CD4-positive, alpha-beta T cell (primary cell): ENCODE data around the gene FAM47C. TPM values are rescaled to one million over a fixed set of nuclear protein-coding genes. Genes with fewer than 3 reads are reported as not detected.
"Not testable (repeated sequence)": the region's sequence is repeated elsewhere in the genome, so short reads cannot be mapped to it uniquely, and the experiment has no call there.

Experiments used
- ATAC-seq: fragments of 200-7000 bp; cut with Tn5 transposase; one replicate; pipeline ENCODE4 v1.10.0; 2022; ENCODE audit warnings: mild to moderate bottlenecking; ENCODE audit not compliant: poor library complexity
- CTCF ChIA-PET: fragments of 350-600 bp; sonication (Branson Sonifier 250); formaldehyde crosslinking; loops from one replicate; lab custom pipeline; 2021; ENCODE audit warnings: antibody characterized with exemption, inconsistent platforms; lab: Charles Lee
- POLR2A ChIA-PET: fragments of 350-600 bp; sonication (Branson Sonifier 250); formaldehyde crosslinking; loops from one replicate; lab custom pipeline; 2021; ENCODE audit warnings: antibody characterized with exemption, inconsistent platforms; lab: Charles Lee
- DNase-seq, 14 experiments: peaks; one replicate each; pipeline ENCODE4 v3.0.0-alpha.2; 2013 to 2020; ENCODE audit warnings: mixed read lengths in 2 of 14
- H3K27ac ChIP-seq, 2 donors: one replicate each; pipeline versions ENCODE4 v1.5.1 to v1.7.0; 2013; ENCODE audit warnings: low read length in 2 of 2, low read depth in 1 of 2, mild to moderate bottlenecking in 1 of 2
- H3K27me3 ChIP-seq, 2 experiments: 1 replicate in 1 of 2; 2 replicates in 1 of 2; pipeline versions ENCODE4 v1.6.1 to v1.7.0; 2013; ENCODE audit warnings: low read length in 2 of 2, control low read depth in 1 of 2, mild to moderate bottlenecking in 1 of 2, moderate library complexity in 1 of 2; ENCODE audit not compliant: insufficient read depth in 2 of 2, control insufficient read depth in 1 of 2
- H3K36me3 ChIP-seq: one replicate; pipeline ENCODE4 v1.6.1; 2013; ENCODE audit warnings: low read length, control low read depth; ENCODE audit not compliant: insufficient read depth
- H3K4me1 ChIP-seq: one replicate; pipeline ENCODE4 v1.6.1; 2013; ENCODE audit warnings: low read length, control low read depth; ENCODE audit not compliant: insufficient read depth
- H3K4me3 ChIP-seq: one replicate; pipeline ENCODE4 v1.5.1; 2013; ENCODE audit warnings: mild to moderate bottlenecking, low read length, moderate library complexity
- H3K9me3 ChIP-seq, 2 experiments: 1 replicate in 1 of 2; 2 replicates in 1 of 2; pipeline versions ENCODE4 v1.6.1 to v1.7.0; 2013; ENCODE audit warnings: low read length in 2 of 2, mild to moderate bottlenecking in 2 of 2, control low read depth in 1 of 2, moderate library complexity in 1 of 2; ENCODE audit not compliant: control insufficient read depth in 1 of 2, insufficient read depth in 1 of 2
- H3K27ac Mint-ChIP-seq: one replicate; pipeline ENCODE4 v1.8.0; 2020; ENCODE audit warnings: mixed read lengths
- H3K27me3 Mint-ChIP-seq: one replicate; pipeline ENCODE4 v1.8.0; 2021; ENCODE audit warnings: mixed read lengths
- H3K36me3 Mint-ChIP-seq: one replicate; pipeline ENCODE4 v1.8.0; 2021; ENCODE audit warnings: low read depth, mixed read lengths
- H3K4me1 Mint-ChIP-seq: one replicate; pipeline ENCODE4 v1.8.0; 2021; ENCODE audit warnings: low read depth, mixed read lengths
- H3K4me3 Mint-ChIP-seq: one replicate; pipeline ENCODE4 v1.8.0; 2020; ENCODE audit warnings: mild to moderate bottlenecking, mixed read lengths
- H3K9me3 Mint-ChIP-seq: one replicate; pipeline ENCODE4 v1.8.0; 2020; ENCODE audit warnings: mixed read lengths
- intact Hi-C, 2 experiments: fragments of 100-400 bp; cut with DNase I in 1 of 2; cut with micrococcal nuclease in 1 of 2; formaldehyde crosslinking; loops; one replicate each; pipeline versions ENCODE4 v1.15.1 to v1.9.0; 2023 to 2025; cut with DNase I, micrococcal nuclease
- total RNA-seq, 174 experiments: library from RNA in 2 of 174; stranded (reverse) in 2 of 174; gene quantifications; one replicate each; pipeline ENCODE4 v1.2.3 and lab custom pipeline; 2021 to 2026
- TF ChIP-seq, protein P1 (sequence below): fragments of 200-600 bp; IDR thresholded peaks from one replicate; pipeline ENCODE4 v1.8.0; 2022; ENCODE audit warnings: antibody characterized with exemption, mild to moderate bottlenecking

Gene FAM47C
- total RNA-seq, 2 experiments from 2014 or later, result not detected

DNA sequence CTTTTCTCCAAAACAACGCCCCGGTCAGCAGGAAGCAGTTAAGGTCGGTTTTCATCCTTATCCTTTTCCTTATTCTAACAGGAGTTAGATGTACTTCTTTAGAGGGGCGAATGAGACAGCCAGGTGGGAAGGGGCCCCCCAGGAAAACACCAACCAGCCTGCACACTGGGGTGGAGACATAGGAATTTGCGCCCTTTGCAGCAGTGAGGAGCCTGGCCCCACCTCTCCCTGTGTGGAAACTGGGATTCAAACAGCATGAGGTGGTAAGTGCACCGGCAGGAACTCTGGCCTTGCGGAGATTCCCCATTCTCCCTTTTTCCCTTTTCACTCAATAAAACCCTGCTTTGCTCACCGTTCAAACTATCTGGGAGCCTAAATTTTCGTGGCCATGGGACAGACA lies 8.0 kb upstream of the FAM47C start:
- no peak overlapping the region for H3K4me3 Mint-ChIP-seq
- ATAC-seq (no peak), DNase-seq (no peak)
- H3K4me3 ChIP-seq, result no peak overlapping the region
- no peaks in the 10 kb centered on the region for H3K4me1 Mint-ChIP-seq
- H3K9me3 ChIP-seq, result no peaks in the 10 kb centered on the region
- H3K36me3 ChIP-seq, result no peaks in the 10 kb centered on the region
- H3K9me3 Mint-ChIP-seq, result no peaks in the 10 kb centered on the region
- H3K27me3 Mint-ChIP-seq, result no peaks in the 10 kb centered on the region
- POLR2A ChIA-PET, result no interaction called here
- no peaks in the 10 kb centered on the region for H3K36me3 Mint-ChIP-seq
- H3K27me3 ChIP-seq, result no peaks in the 10 kb centered on the region
- no peaks in the 10 kb centered on the region for H3K4me1 ChIP-seq
- intact Hi-C loops, result no loop called here
- H3K27ac Mint-ChIP-seq, result no peak overlapping the region
- TF ChIP-seq, protein P1, sequence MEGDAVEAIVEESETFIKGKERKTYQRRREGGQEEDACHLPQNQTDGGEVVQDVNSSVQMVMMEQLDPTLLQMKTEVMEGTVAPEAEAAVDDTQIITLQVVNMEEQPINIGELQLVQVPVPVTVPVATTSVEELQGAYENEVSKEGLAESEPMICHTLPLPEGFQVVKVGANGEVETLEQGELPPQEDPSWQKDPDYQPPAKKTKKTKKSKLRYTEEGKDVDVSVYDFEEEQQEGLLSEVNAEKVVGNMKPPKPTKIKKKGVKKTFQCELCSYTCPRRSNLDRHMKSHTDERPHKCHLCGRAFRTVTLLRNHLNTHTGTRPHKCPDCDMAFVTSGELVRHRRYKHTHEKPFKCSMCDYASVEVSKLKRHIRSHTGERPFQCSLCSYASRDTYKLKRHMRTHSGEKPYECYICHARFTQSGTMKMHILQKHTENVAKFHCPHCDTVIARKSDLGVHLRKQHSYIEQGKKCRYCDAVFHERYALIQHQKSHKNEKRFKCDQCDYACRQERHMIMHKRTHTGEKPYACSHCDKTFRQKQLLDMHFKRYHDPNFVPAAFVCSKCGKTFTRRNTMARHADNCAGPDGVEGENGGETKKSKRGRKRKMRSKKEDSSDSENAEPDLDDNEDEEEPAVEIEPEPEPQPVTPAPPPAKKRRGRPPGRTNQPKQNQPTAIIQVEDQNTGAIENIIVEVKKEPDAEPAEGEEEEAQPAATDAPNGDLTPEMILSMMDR, result no peak
- CTCF ChIA-PET, result no interaction called here
- H3K27ac ChIP-seq, result no peak overlapping the region

DNA sequence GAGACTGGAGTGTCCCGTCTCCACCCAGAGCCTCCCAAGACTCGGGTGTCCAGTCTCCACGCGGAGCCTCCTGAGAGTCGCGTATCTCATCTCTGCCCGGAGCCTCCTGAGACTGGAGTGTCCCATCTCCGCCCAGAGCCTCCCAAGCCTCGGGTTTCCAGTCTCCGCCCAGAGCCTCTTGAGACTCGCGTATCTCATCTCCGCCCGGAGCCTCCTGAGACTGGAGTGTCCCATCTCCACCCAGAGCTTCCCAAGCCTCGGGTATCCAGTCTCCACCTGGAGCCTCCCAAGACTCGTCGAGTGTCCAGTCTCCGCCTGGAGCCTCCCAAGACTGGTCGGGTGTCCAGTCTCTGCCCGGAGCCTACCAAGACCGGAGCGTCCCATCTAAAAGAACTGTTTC lies 2.3 kb downstream of the FAM47C start:
- Mint-ChIP-seq H3K27me3 (no peaks in the 10 kb centered on the region), H3K9me3 (no peaks in the 10 kb centered on the region), H3K27ac (no peak overlapping the region), H3K4me3 (no peak overlapping the region), H3K36me3 (no peaks in the 10 kb centered on the region), H3K4me1 (no peaks in the 10 kb centered on the region)
- H3K4me1 ChIP-seq, result no peaks in the 10 kb centered on the region
- no peak overlapping the region for H3K4me3 ChIP-seq
- TF ChIP-seq, protein P1, result no peak
- POLR2A ChIA-PET, result no interaction called here
- DNase-seq (no peak), ATAC-seq (no peak)
- H3K9me3 ChIP-seq, result peaks cover 0 to 25% of the 10 kb centered on the region in 2 experiments
- CTCF ChIA-PET, result no interaction called here
- no peaks in the 10 kb centered on the region for H3K36me3 ChIP-seq
- no peak overlapping the region for H3K27ac ChIP-seq
- H3K27me3 ChIP-seq, result no peaks in the 10 kb centered on the region
- intact Hi-C loops, result no loop called here

DNA sequence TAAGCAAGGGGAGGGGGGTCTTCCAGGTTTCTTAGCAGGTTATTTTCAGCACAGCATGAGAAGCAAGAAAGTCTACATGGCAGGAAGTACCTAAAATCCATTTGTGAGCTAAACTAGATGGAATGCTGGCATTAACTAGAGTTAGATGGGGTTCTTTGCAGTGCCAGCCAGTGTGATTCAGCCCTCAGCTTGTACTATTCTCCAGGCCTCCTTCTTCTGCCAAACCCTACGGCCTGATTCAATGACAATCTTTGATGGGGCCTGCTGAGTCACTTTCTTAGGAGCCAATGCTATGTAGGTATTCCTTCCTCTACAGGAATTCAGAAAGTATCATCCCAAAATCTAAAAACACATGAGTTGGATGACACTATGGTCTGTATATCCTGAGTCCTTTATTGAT lies 26.1 kb downstream of the FAM47C start:
- H3K4me1 ChIP-seq, ATAC-seq, intact Hi-C loops, H3K27ac Mint-ChIP-seq, POLR2A ChIA-PET, H3K27me3 ChIP-seq, H3K36me3 ChIP-seq, H3K27me3 Mint-ChIP-seq, H3K9me3 Mint-ChIP-seq, H3K9me3 ChIP-seq, H3K36me3 Mint-ChIP-seq, H3K4me1 Mint-ChIP-seq, H3K4me3 ChIP-seq, H3K27ac ChIP-seq, DNase-seq, CTCF ChIA-PET, H3K4me3 Mint-ChIP-seq: not testable (repeated sequence)

DNA sequence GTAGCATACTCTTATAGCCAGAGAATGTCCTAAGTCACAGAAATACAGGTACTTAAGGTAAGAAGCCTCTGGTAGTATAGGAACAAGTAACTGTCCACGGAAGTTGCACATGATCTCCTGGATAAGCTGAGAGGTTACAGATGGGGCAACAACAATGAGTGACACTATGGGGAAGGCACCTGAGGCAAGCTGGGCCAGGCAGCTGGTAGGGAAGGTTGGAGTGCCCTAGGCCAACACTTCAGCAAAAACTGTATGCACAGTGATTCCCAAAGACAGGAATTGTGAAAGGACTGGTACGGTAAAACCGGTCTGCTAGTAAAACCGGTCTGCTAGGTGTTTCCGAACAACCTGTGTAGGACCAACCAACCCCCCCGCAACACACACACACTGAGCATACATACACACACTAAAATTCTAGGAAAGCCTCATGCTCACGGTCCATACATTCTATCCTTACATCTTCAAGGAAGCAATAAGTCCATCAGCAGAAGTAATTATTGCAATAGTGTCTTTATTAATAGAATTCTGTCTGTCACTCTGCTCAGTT lies 28.6 kb downstream of the FAM47C start:
- H3K4me1 ChIP-seq, POLR2A ChIA-PET, H3K27ac Mint-ChIP-seq, H3K9me3 Mint-ChIP-seq, H3K4me3 Mint-ChIP-seq, H3K36me3 ChIP-seq, H3K27me3 Mint-ChIP-seq, H3K36me3 Mint-ChIP-seq, DNase-seq, H3K9me3 ChIP-seq, intact Hi-C loops, ATAC-seq, H3K27me3 ChIP-seq, H3K27ac ChIP-seq, H3K4me1 Mint-ChIP-seq, CTCF ChIA-PET, H3K4me3 ChIP-seq: not testable (repeated sequence)

DNA sequence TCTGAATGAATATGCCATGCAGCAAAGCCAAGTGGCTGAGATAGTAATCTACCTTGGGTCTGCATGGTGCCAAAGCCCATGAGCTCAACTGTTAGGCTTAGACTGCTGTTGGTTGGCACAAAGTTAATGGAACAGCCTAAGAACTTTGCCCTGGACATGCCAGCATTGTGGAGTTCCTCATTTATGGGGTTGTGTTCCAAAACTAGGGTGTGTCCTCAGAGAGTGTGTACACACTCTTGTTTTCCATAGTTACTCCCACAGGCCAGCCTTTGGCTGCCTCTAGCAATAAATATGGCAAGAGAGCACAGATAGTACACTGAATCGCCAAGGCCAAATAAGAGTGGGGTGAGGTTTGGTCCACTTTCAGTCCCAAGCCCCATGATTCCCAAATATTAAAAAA lies 30.6 kb downstream of the FAM47C start:
- H3K27me3 ChIP-seq, H3K9me3 Mint-ChIP-seq, H3K27ac ChIP-seq, H3K27ac Mint-ChIP-seq, H3K4me1 ChIP-seq, H3K9me3 ChIP-seq, H3K36me3 Mint-ChIP-seq, H3K4me1 Mint-ChIP-seq, H3K4me3 Mint-ChIP-seq, intact Hi-C loops, POLR2A ChIA-PET, H3K36me3 ChIP-seq, ATAC-seq, DNase-seq, CTCF ChIA-PET, H3K4me3 ChIP-seq, H3K27me3 Mint-ChIP-seq: not testable (repeated sequence)
